HCT116 (cell line): ENCODE measurements around the gene ENTPD8. TPM values are rescaled to one million over a fixed set of nuclear protein-coding genes. Genes with fewer than 3 reads are reported as not detected.

Experiments
- ATAC-seq: fragments of 200-7000 bp; cut with Tn5 transposase; 2 replicates; pipeline ENCODE4 v1.9.1; 2020; ENCODE audit warnings: mild to moderate bottlenecking, moderate library complexity
- BruUV-seq: library from RNA; stranded (reverse); fragments of 400-500 nt; replicated peaks from 2 replicates; lab custom pipeline; 2021; lab: Mats Ljungman, UMichigan
- CTCF ChIA-PET: fragments of 300-600 bp; sonication (Branson Sonifier 250); formaldehyde crosslinking; loops from one replicate; lab custom pipeline; 2021; ENCODE audit warnings: antibody characterized with exemption; lab: Charles Lee
- POLR2A ChIA-PET: fragments of 300-600, 350-600 bp; sonication (Branson Sonifier 250); formaldehyde crosslinking; loops from one replicate; lab custom pipeline; 2021; ENCODE audit warnings: antibody characterized with exemption; lab: Charles Lee
- RAD21 ChIA-PET, 2 experiments: fragments of 300-600 bp; sonication (Branson Sonifier 250); formaldehyde crosslinking; loops; one replicate each; lab custom pipeline; 2023; ENCODE audit warnings: low total read pairs in 2 of 2; ENCODE audit not compliant: uncharacterized antibody in 2 of 2, unreplicated experiment in 2 of 2, low non-redundant PET in 1 of 2; lab: Charles Lee
- DNase-seq: peaks from one replicate; pipeline ENCODE4 v3.0.0-alpha.2; 2010; ENCODE audit warnings: low read depth, low spot score
- H2AFZ ChIP-seq: fragments of 200-600 bp; shearing (Covaris generic), sonication (generic); 2 replicates; pipeline ENCODE4 v1.6.1; 2017; ENCODE audit warnings: low read depth, mixed run types, mixed read lengths, antibody characterized with exemption, low read length; ENCODE audit not compliant: poor library complexity, severe bottlenecking
- H3K27ac ChIP-seq: 2 replicates; pipeline ENCODE4 v1.5.1; 2012; ENCODE audit warnings: low read depth, low read length
- H3K27me3 ChIP-seq: fragments of 200-600 bp; sonication (generic); 2 replicates; pipeline ENCODE4 v1.6.1; 2016; ENCODE audit warnings: mixed run types, low read length, mixed read lengths; ENCODE audit not compliant: insufficient read depth
- H3K36me3 ChIP-seq, 2 experiments: fragments of 200-500 bp in 1 of 2; fragments of 200-600 bp in 1 of 2; sonication (Bioruptor generic) in 1 of 2; sonication (generic) in 1 of 2; 2 replicates each; pipeline versions ENCODE4 v1.5.1 to v1.6.1; 2014 to 2016; ENCODE audit warnings: low read length in 2 of 2, inconsistent platforms in 1 of 2, mixed read lengths in 1 of 2, mixed run types in 1 of 2; ENCODE audit not compliant: insufficient read depth in 2 of 2, control insufficient read depth in 1 of 2
- H3K4me1 ChIP-seq, 2 experiments: fragments of 200-600 bp in 1 of 2; sonication (generic) in 1 of 2; 2 replicates each; pipeline versions ENCODE4 v1.5.1 to v1.6.1; 2012 to 2017; ENCODE audit warnings: low read length in 2 of 2, inconsistent platforms in 1 of 2, mild to moderate bottlenecking in 1 of 2, mixed read lengths in 1 of 2, mixed run types in 1 of 2, moderate library complexity in 1 of 2; ENCODE audit not compliant: insufficient read depth in 2 of 2, control insufficient read depth in 1 of 2
- H3K4me2 ChIP-seq: fragments of 200-600 bp; sonication (generic); 2 replicates; pipeline ENCODE4 v1.6.1; 2017; ENCODE audit warnings: mixed run types, low read length, mixed read lengths
- H3K4me3 ChIP-seq, 2 experiments: fragments of 200-600 bp in 1 of 2; sonication (generic) in 1 of 2; replicated peaks in 1 of 2; 2 replicates each; pipeline ENCODE4 v1.5.1; 2011 to 2016; ENCODE audit warnings: low read length in 2 of 2, control low read depth in 1 of 2, low read depth in 1 of 2, mild to moderate bottlenecking in 1 of 2, mixed read lengths in 1 of 2, mixed run types in 1 of 2
- H3K79me2 ChIP-seq: fragments of 200-600 bp; sonication (generic); 2 replicates; pipeline ENCODE4 v1.6.1; 2017; ENCODE audit warnings: mild to moderate bottlenecking, mixed run types, low read length, moderate library complexity, mixed read lengths; ENCODE audit not compliant: insufficient read depth
- H3K9ac ChIP-seq: fragments of 200-600 bp; sonication (generic); 2 replicates; pipeline ENCODE4 v1.6.1; 2016; ENCODE audit warnings: low read length, mixed read lengths
- H3K9me2 ChIP-seq: fragments of 200-600 bp; sonication (generic), shearing (Covaris generic); 2 replicates; pipeline ENCODE4 v1.6.1; 2017; ENCODE audit warnings: mixed run types, mild to moderate bottlenecking, moderate library complexity; ENCODE audit not compliant: insufficient read depth
- H3K9me3 ChIP-seq, 2 experiments: fragments of 200-500 bp in 1 of 2; fragments of 200-600 bp in 1 of 2; sonication (Bioruptor generic) in 1 of 2; sonication (generic) in 1 of 2; 2 replicates each; pipeline ENCODE4 v1.6.1; 2014 to 2017; ENCODE audit warnings: low read length in 2 of 2, mixed read lengths in 2 of 2, inconsistent platforms in 1 of 2, low read depth in 1 of 2, mild to moderate bottlenecking in 1 of 2, mixed run types in 1 of 2, moderate library complexity in 1 of 2; ENCODE audit not compliant: control insufficient read depth in 1 of 2, insufficient read depth in 1 of 2
- H4K20me1 ChIP-seq: fragments of 200-600 bp; sonication (generic), shearing (Covaris generic); 2 replicates; pipeline ENCODE4 v1.6.1; 2017; ENCODE audit warnings: mixed run types, mild to moderate bottlenecking, moderate library complexity; ENCODE audit not compliant: insufficient read depth
- CBX3 ChIP-seq: IDR thresholded peaks from 2 replicates; pipeline ENCODE4 v1.6.1; 2012; ENCODE audit warnings: low read depth
- CEBPB ChIP-seq: IDR thresholded peaks from 2 replicates; pipeline ENCODE4 v1.6.1; 2012; ENCODE audit warnings: low read depth
- ELF1 ChIP-seq: IDR thresholded peaks from 2 replicates; pipeline ENCODE4 v1.6.1; 2012; ENCODE audit warnings: low read depth, borderline replicate concordance
- FOSL1 ChIP-seq: IDR thresholded peaks from 2 replicates; pipeline ENCODE4 v1.6.1; 2012; ENCODE audit warnings: low read depth
- JUND ChIP-seq: IDR thresholded peaks from 2 replicates; pipeline ENCODE4 v1.6.1; 2012
- POLR2A ChIP-seq: IDR thresholded peaks from 2 replicates; pipeline ENCODE4 v1.7.0; 2011; ENCODE audit warnings: borderline replicate concordance; ENCODE audit not compliant: insufficient read depth, insufficient read length; ENCODE audit errors: extremely low read depth
- RAD21 ChIP-seq: IDR thresholded peaks from 2 replicates; pipeline ENCODE4 v1.6.1; 2012; ENCODE audit warnings: low read depth, mild to moderate bottlenecking
- REST ChIP-seq: IDR thresholded peaks from 2 replicates; pipeline ENCODE4 v1.6.1; 2012; ENCODE audit warnings: low read depth
- SIN3A ChIP-seq: IDR thresholded peaks from 2 replicates; pipeline ENCODE4 v1.6.1; 2012; ENCODE audit warnings: low read depth
- SP1 ChIP-seq: IDR thresholded peaks from 2 replicates; pipeline ENCODE4 v1.6.1; 2012; ENCODE audit warnings: low read depth
- SRF ChIP-seq: IDR thresholded peaks from 2 replicates; pipeline ENCODE4 v1.6.1; 2012; ENCODE audit warnings: low read depth
- TCF7L2 ChIP-seq: IDR thresholded peaks from 2 replicates; pipeline ENCODE4 v1.7.0; 2011; ENCODE audit warnings: borderline replicate concordance, inconsistent platforms; ENCODE audit not compliant: insufficient read depth, insufficient read length; ENCODE audit errors: extremely low read depth
- YY1 ChIP-seq: IDR thresholded peaks from 2 replicates; pipeline ENCODE4 v1.6.1; 2011; ENCODE audit warnings: low read length, low read depth, moderate library complexity, mild to moderate bottlenecking; ENCODE audit not compliant: insufficient replicate concordance; ENCODE audit errors: extremely low read depth
- ZFX ChIP-seq: fragments of 450-650 bp; IDR thresholded peaks from 2 replicates; pipeline ENCODE4 v1.6.1; 2017
- ZNF274 ChIP-seq: fragments of 200-500 bp; sonication (Bioruptor generic); IDR thresholded peaks from 2 replicates; pipeline ENCODE4 v1.6.1; 2014; ENCODE audit warnings: mild to moderate bottlenecking, low read depth, low read length, inconsistent platforms
- intact Hi-C: fragments of 100-400 bp; cut with micrococcal nuclease; formaldehyde crosslinking; loops from 2 replicates; pipeline ENCODE4 v1.10.0; 2022
- total RNA-seq: library from RNA; stranded (reverse); gene quantifications from one replicate; pipeline ENCODE4 v1.2.1, GENCODE V29; 2021; ENCODE audit not compliant: unreplicated experiment
- TF ChIP-seq, protein P1 (sequence below): IDR thresholded peaks from 2 replicates; pipeline ENCODE4 v1.6.1; 2012

ENTPD8 gene
- total RNA-seq, 1 experiment from 2014 or later: 1.7 TPM

- no peak for DNase-seq
- H3K9me2 ChIP-seq: no peaks in the 10 kb centered on the region
- no peaks in the 10 kb centered on the region for H3K36me3 ChIP-seq
- TF ChIP-seq SRF: no peak
- no peak for TF ChIP-seq CEBPB
- TF ChIP-seq FOSL1: no peak
- TF ChIP-seq ZNF274: no peak
- TF ChIP-seq JUND: no peak
- TF ChIP-seq SP1: no peak
- no peak for TF ChIP-seq ZFX
- TF ChIP-seq SIN3A: no peak
- no peak for TF ChIP-seq RAD21
- no peak for TF ChIP-seq TCF7L2
- no peak for TF ChIP-seq POLR2A
- no peak for TF ChIP-seq CBX3
- no peak for TF ChIP-seq ELF1
- TF ChIP-seq REST: no peak
- TF ChIP-seq, protein P1, sequence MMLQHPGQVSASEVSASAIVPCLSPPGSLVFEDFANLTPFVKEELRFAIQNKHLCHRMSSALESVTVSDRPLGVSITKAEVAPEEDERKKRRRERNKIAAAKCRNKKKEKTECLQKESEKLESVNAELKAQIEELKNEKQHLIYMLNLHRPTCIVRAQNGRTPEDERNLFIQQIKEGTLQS: no peak
- TF ChIP-seq YY1: no peak
- H3K27ac ChIP-seq: no peak overlapping the region
- POLR2A ChIA-PET: no interaction called here
- H3K4me3 ChIP-seq: no peak overlapping the region
- H3K9me3 ChIP-seq: no peaks in the 10 kb centered on the region
- peaks cover 38 to 48% of the 10 kb centered on the region in 2 experiments for H3K4me1 ChIP-seq
- RAD21 ChIA-PET: no interaction called here
- H3K4me2 ChIP-seq: no peak overlapping the region
- H3K9ac ChIP-seq: no peak overlapping the region
- BruUV-seq: no TSS peak
- CTCF ChIA-PET: no interaction called here
- no peak overlapping the region for H2AFZ ChIP-seq
- H3K79me2 ChIP-seq: no peaks in the 10 kb centered on the region
- H3K27me3 ChIP-seq: no peaks in the 10 kb centered on the region
- no peak for ATAC-seq
- no peaks in the 10 kb centered on the region for H4K20me1 ChIP-seq
- intact Hi-C loops: no loop called here
These were observed 7.7 kb downstream of the ENTPD8 start for GRCh38 chr9:137433349-137433915.
